Stimulated activated CD4-positive, alpha-beta T cell treated with anti-CD3 and anti-CD28 coated beads, Interleukin-1b, Interleukin-23, amount 100 ng/mL, for 48 hours (primary cell): ENCODE data around the gene MPV17.
"Not testable (repeated sequence)": the region's sequence is repeated elsewhere in the genome, so short reads cannot be mapped to it uniquely, and the experiment has no call there.

Experiments used
- DNase-seq: peaks from one replicate; pipeline ENCODE4 v3.0.0-alpha.2; 2020

Gene MPV17

GRCh38 chr2:27322301-27322765, 564 bp downstream of the MPV17 start:
- DNase-seq, result no peak

GRCh38 chr2:27320958-27321543, 1.8 kb downstream of the MPV17 start:
- DNase-seq, result no peak

GRCh38 chr2:27319839-27320238, 3.1 kb downstream of the MPV17 start:
- DNase-seq, result not testable (repeated sequence)

DNA sequence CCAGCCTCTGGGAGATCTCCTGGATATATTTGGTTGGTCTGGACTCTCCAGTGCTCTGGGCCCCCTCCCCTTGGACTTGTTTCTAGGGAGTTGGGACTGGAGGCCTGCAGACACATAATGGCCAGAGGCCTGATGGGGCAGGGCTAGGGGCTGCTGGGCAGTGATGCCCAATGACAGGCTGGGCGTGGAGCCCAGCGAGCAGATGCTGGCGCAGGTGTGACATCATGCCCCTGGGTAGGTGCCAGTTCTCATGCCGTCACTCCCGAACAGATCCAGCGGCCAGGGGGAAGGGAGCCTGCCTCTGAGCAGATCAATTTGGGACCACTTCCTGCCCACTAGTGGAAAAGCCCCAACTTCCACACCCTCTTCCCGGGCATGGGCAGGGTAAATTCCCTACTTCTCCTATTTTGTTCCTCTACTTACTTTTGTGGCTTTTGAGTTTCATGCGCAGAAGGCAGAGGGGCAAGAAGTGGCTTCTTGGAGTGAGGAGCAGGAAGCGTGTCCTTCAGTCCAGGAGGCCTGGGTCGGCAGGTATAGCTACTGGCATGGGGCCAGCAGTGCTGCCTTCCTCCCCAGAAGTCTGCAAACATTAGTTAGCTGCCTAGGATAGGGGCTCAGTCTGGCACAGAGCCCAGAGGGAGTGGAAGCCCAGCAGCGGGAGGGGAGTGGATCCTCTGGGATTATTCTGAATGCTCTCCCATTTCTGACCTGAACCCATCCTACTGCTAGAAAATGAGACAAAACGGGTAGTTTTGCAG, 6.1 kb downstream of the MPV17 start:
- no peak for DNase-seq

- DNase-seq, result no peak
These were observed 7.8 kb downstream of the MPV17 start for GRCh38 chr2:27315122-27315521.

- no peak for DNase-seq
These were observed 8.2 kb downstream of the MPV17 start for GRCh38 chr2:27314709-27315108.

DNA sequence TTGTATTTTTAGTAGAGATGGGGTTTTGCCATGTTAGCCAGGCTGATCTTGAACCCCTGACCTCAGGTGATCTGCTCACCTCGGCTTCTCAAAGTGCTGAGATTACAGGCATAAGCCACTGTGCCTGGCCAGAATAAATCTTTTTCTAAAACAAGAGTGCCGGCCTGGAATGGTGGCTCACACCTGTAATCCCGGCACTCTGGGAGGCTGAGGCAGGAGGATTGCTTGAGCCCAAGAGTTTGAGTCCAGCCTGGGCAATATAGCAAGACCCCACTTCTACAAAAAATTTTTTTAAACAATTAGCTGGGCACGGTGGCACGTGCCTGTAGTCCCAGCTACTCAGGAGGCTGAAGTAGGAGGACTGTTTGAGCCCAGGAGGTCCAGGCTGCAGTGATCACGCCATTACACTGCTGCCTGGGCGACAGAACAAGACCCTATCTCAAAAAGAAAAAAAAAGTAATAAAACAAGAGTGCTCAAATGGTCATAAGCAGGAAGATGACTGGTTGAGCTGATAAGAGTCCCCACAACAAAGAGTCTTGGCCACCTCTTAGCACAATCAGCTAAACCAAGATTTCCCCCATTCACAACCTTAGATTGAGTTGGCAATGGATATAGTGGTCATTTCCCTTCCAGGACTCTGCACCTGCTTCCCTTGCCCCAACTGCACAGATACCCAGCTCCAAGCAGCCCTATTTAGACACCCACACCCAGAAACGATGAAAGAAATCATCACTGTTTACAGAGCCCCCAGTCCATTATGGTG, 8.8 kb downstream of the MPV17 start:
- DNase-seq, result no peak

DNA sequence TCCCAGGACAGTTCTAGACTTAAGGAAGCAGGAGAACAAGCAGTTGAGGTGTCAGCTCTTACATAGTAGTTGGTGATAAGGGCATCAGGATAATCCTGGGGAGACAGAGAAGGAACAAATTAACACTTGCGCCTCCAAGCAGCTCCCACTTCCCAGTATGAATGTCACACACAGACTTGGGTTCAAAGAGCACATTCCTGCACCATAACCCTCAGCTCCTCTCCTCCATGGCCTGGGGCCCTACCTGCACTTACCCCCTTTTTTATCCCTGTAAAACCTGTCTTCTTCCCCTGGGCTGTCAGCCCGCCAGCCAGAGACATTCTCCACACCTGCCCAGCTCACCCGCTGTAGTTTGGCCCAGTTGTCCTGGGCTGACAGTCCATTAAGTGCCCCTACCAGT, 10.7 kb downstream of the MPV17 start:
- no peak for DNase-seq

DNA sequence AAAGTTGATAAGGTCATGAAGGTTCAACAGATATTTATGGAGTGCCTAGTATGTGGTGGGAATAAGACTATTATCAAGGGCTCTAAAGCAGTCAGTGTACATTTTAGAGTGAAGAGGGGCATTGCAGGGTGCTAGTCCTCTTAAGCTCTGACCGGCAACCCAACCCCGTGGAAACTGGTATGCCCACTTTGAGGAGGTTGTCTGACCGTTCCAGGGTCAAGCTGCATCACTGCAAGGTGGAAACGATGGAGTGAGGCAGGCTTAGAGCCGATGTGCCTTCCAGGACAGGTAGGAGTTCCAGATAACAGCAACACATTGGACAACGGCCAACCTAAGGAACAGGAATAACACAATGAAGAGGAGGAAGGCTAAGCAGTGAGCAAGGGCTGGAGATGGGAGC, 13.2 kb downstream of the MPV17 start:
- DNase-seq, result no peak

GRCh38 chr2:27308359-27308881, 14.5 kb downstream of the MPV17 start, which contains the start of gene UCN:
TSS of gene UCN (minus strand) at chr2:27308445. CDS start at chr2:27307895, 550 bp downstream.
- no peak for DNase-seq

DNA sequence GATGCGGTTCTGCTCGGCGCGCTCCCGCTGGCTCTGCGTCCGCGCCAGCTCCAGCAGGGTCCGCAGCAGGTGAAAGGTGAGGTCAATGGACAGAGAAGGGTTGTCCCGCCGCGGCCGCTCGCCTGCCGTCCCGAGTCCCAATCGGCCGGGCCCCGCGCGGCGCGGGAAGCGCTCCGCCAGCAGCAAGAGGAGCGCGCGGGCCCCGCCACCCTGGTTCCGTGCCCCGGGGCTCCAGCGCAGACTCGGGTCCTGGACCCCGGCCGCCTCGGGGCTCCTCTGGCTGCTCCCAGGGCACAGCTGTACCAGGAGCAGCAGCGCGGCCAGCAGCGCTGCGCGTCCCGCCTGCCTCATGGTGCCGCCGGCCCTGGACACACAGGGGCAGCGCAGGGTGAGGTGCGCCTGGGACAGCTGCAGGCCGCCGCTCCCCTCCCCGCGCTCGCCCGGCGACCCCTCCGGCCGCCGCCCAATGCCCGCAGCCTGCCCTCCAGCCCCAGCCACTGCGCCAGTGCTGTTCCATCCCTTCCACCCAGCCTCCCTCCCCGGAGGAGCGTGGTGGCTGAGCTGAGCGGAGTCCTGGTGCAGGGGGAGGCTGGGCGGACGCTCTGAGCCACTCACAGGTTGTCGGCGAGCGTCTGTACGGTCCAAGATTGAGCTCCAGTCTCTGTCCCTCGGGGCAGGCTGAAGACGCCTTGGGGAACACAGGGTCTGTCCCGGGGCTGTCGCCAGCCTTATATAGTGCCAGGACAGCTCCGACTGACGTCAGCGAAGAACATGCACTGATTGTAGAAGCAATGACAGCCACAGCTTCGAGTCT, 15.1 kb downstream of the MPV17 start:
- no peak for DNase-seq

- no peak for DNase-seq
These were observed 15.7 kb downstream of the MPV17 start for GRCh38 chr2:27307287-27307544.

GRCh38 chr2:27306573-27307286, 16.2 kb downstream of the MPV17 start:
- DNase-seq, result peak; percentile 36

GRCh38 chr2:27306136-27306535, 16.8 kb downstream of the MPV17 start:
- no peak for DNase-seq

GRCh38 chr2:27305516-27305915, 17.4 kb downstream of the MPV17 start:
- no peak for DNase-seq

DNA sequence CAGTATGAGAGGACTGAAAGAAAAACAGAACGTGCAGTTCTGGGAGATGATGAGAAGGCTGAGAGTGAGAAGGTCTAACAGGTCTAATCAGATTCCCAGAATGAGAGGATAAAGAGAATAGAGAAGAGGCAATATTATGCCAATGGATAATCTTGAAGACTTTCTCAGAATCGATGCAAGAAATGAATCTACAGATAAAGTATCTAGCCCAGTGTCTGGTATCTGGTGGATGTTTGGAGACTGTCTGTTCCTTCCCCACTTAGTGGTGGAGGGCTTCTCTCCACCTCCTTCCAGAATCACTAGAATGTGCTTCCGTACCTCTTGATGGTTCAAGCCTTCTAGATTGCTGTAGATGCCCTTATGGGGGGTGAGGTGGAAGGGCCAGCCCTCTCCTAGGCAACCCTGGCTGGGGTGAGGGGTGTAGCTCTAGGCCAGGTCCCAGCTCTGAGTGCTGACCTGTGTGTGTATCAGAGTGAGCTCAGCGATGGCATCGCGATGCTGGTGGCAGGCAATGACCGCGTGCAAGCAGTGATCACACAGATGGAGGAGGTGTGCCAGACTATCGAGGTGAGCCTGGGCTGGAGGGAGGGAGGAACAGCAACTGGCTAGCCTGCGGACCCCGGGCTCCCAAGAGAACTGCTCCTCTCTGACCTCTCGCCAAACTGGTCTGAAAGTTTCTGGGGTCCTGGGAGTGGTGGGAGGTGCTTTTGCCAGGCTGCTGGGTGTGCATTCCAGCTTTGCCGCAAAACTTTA, 18.2 kb downstream of the MPV17 start:
- no peak for DNase-seq

DNA sequence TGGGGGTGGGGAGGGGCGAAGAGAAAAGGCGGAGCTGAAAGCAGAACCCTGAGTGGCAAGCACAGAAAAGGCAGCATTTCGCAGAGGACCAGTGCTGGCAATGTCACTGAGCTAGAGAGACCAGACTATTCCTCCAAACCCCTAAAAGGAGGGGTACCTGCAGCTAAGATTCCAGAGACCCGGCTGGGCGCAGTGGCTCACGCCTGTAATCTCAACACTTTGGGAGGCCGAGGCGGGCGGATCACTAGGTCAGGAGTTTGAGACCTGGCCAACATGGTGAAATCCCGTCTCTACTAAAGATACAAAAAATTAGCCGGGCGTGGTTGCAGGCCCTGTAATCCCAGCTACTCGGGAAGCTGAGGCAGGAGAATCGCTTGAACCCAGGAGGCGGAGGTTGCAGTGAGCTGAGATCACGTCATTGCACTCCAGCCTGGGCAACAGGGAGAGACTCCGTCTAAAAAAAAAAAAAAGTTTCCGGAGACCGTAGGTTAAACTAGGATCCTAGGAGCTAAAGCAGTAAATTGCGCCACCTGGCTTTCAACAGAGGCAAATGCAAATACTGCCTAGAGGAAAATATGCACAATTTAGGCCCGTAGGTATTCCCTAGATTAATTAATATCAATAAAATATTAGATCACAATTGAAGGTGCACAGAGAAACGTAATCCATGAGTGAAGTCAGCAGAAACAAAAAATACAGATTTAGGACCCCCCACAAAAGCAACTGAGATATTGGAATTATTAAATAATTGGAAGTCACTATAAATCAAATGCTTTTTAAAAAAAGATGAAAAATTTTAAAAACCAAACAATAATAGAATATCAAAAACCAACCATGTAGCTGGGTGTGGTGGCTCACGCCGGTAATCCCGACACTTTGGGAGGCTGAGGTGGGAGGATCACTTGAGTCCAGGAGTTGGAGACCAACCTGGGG, 19.5 kb downstream of the MPV17 start:
- peak; percentile 29 for DNase-seq

- not testable (repeated sequence) for DNase-seq
These were observed 22.3 kb downstream of the MPV17 start for GRCh38 chr2:27300606-27301005.

DNA sequence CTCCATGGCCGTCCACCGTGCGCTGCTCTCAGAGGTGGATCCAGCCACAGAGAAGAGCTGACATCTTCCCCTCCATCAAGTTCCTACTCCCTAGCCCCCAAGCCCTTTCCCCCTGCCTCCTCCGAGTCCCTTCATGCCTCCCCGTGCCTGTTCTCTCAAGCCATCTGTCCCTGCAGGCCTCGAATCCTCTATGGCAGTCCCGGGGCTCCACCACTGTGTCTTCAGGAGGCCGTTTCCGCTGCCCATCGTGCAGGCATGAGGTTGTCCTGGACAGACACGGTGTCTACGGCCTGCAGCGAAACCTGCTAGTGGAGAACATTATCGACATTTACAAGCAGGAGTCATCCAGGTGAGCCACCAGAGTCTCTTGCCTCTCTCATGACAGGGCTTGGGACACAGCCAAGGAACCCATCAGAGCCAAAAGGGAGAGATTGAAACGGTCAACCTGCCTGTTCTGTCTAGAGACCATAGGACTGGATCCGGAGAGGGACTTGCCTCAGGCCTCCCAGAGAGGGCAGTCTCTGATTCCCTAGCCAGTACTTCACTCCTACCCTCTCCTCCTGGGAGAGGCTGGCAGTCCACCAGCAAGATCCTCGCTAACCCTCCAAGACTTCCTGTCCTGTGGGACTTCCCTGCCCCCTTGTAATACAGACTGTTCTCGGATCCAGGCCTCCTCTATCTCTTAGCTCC, 24.4 kb downstream of the MPV17 start:
- DNase-seq, result no peak

DNA sequence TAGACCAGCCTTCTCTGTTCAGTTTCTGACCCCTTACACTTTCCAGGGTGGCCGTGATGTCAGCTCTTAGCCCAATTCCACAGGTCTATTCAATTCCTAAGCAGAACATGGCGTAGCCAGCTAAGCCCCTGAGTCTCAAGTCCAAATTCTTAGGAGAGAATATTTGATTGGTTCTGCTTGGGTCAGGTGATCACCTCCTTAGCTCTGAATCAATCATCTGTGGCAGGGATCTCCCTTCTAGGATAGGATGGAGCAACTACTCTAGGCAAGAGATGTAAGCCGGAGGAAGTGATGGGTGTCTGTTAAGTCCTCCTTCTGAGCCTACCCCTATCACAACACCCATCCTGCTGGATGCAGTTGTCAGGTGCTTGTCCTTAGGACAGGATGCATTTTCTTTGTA, 25.7 kb downstream of the MPV17 start:
- no peak for DNase-seq
